Heart left ventricle (tissue), 16 donors: Measurements from ENCODE around the gene CDH13. TPM values are rescaled to one million over a fixed set of nuclear protein-coding genes. Genes with fewer than 3 reads are reported as not detected.

Source experiments
- ATAC-seq, 4 donors: fragments of 200-7000 bp; cut with Tn5 transposase; one replicate each; pipeline ENCODE4 v1.9.1; 2020 to 2022; ENCODE audit warnings: moderate library complexity in 4 of 4, mild to moderate bottlenecking in 3 of 4, moderate number of reproducible peaks in 1 of 4
- DNase-seq, 5 donors: peaks; one replicate each; pipeline ENCODE4 v3.0.0-alpha.2; 2020
- H3K27ac ChIP-seq, 12 donors: fragments of 200-600 bp; sonication (generic) in 4 of 12; one replicate each; pipeline versions ENCODE4 v1.5.0 to v1.8.0; 2016 to 2022; ENCODE audit warnings: mild to moderate bottlenecking in 2 of 12
- H3K27me3 ChIP-seq, 9 donors: fragments of 200-600 bp; sonication (generic) in 2 of 9; one replicate each; pipeline versions ENCODE4 v1.5.1 to v1.8.0; 2016 to 2022; ENCODE audit warnings: mild to moderate bottlenecking in 3 of 9
- H3K36me3 ChIP-seq, 9 donors: fragments of 200-600 bp; sonication (generic) in 2 of 9; one replicate each; pipeline versions ENCODE4 v1.5.0 to v1.8.0; 2018 to 2022; ENCODE audit warnings: mild to moderate bottlenecking in 2 of 9
- H3K4me1 ChIP-seq, 12 donors: fragments of 200-600 bp; sonication (generic) in 4 of 12; one replicate each; pipeline versions ENCODE4 v1.5.0 to v1.8.0; 2016 to 2022; ENCODE audit warnings: mild to moderate bottlenecking in 3 of 12
- H3K4me3 ChIP-seq, 12 donors: fragments of 200-600 bp; sonication (generic) in 4 of 12; one replicate each; pipeline versions ENCODE4 v1.5.0 to v1.8.0; 2017 to 2022; ENCODE audit warnings: mild to moderate bottlenecking in 9 of 12, moderate library complexity in 4 of 12
- H3K9me3 ChIP-seq, 12 donors: fragments of 200-600 bp; sonication (generic) in 4 of 12; one replicate each; pipeline versions ENCODE4 v1.5.0 to v1.8.0; 2016 to 2022; ENCODE audit warnings: mild to moderate bottlenecking in 1 of 12
- CTCF ChIP-seq, 12 donors: fragments of 200-600 bp; sonication (generic) in 4 of 12; IDR thresholded peaks; one replicate each; pipeline versions ENCODE4 v1.5.0 to v1.8.0; 2018 to 2022; ENCODE audit warnings: antibody characterized with exemption in 12 of 12, mild to moderate bottlenecking in 5 of 12
- POLR2A ChIP-seq, 2 donors: fragments of 450-650 bp; IDR thresholded peaks; one replicate each; pipeline ENCODE4 v1.6.1; 2017; ENCODE audit warnings: antibody characterized with exemption in 2 of 2, mild to moderate bottlenecking in 2 of 2, moderate library complexity in 2 of 2
- WGBS, 4 donors: extraction: QIAGEN DNeasy Blood & Tissue Kit in 2 of 4; methylation state at CpG; one replicate each; pipeline versions ENCODE4 v1.1.5 to v1.1.7; 2013 to 2018; 5-methylcytosine and 5-hydroxymethylcytosine counted together
- intact Hi-C, 10 donors: fragments of 100-400 bp; cut with DNase I; formaldehyde crosslinking; loops; one replicate each; pipeline versions ENCODE4 v1.11.1 to v1.14.2; 2022
- polyA plus RNA-seq, 2 donors: library from polyadenylated mRNA; stranded (reverse); fragments of 200-250 nt; gene quantifications; one replicate each; pipeline ENCODE4 v1.2.3, GENCODE V29; 2013
- total RNA-seq, 9 donors: library from RNA; depleted of rRNA in 2 of 9; stranded (reverse); fragments of >200 nt in 2 of 9; fragmentation: NEBNext Ultra II Directional in 3 of 9; extraction: Animal tissue kit (Norgen Biotek cat#: 25700) in 3 of 9; gene quantifications; one replicate each; pipeline versions ENCODE4 v1.1.0 to v1.2.4, GENCODE V29; 2016 to 2023
- donor health status: ischemic (EF 13 %, LVEDD 7.1; RV severe dilation, severe dysfunction).
- donor health status: healthy with polysubstance abuse.
- donor health status: DM: no; HTN: yes; CAD: no.
- donor health status: DM: no; HTN: no; CAD: no.
- donor health status: ischemic (EF 25% LVEDD 6.9; RV normal size, moderate dysfunction).
- donor health status: ischemic (EF 25% LVEDD 5.7; RV mildly dilated, moderate dysfunction).
- donor health status: healthy.
- donor health status: DM: yes; HTN: yes; CAD: no.
- donor health status: ischemic (EF 35%, LVEDD 5.7; RV mildly dilated, moderate dysfunction).
- donor health status: nonischemic (EF 11% LVEDD 7.7; RV severe dilation, severe dysfunction).
- donor health status: DM: yes; HTN: yes; CAD: no.
- donor health status: PGD.
- donor health status: ischemic (EF 29% LVEDD 5.4; RV normal size, mild dysfunction).
- donor health status: nonischemic (EF 23%, LVEDD 6.1; RV moderate dilation, normal function).

The CDH13 gene
- total and polyA plus RNA-seq, 11 donors, result 15.0 to 172 (median 137) TPM

DNA sequence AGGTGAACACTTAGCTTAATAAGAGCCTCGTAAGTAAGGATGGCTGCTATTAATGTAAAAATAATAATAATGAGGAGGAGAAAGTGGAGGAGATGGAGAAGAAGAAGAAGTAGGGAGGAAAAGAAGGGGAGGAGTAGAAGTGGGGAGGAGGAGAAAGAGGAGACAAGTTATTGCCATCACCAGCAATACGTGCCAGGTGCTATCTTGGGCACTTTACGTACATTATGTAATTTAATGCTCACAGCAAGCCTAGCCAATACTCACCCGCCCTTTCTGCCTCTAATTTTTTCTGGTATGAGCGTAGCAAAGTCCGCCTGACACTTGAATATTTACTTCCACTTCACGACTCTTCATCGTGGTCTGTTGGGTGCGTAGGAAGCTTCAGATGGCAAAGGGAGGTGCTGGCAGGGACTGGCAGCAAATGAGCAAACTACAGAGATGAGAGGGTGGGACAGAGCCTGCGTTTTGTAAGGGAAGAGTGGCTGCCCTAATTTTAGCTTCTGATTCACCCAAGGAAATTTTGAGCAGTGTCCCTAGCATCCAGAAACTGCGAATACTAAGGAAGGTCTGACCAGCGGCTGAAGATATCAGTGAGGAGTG lies 42.1 kb upstream of the CDH13 start:
- Histone ChIP-seq H3K27me3 (no peaks in the 10 kb centered on the region), H3K4me3 (peak overlapping the region in 8 of 12 donors; percentile 2 to 30 (median 17)), H3K36me3 (no peaks in the 10 kb centered on the region), H3K27ac (peak overlapping the region in 8 of 12 donors; percentile 19 to 72 (median 52)), H3K9me3 (no peaks in the 10 kb centered on the region), H3K4me1 (peaks cover 0 to 11% (median 0%) of the 10 kb centered on the region in 12 donors)
- peak in 4 of 5 donors; percentile 25 to 68 (median 30) for DNase-seq
- TF ChIP-seq POLR2A (IDR thresholded peaks at IDR 0.05) (no peak), CTCF (IDR thresholded peaks at IDR 0.05) (no peak)
- 44 to 61% (median 57%) methylated on average over 12 of the region's 12 CpGs for WGBS, 4 donors
- intact Hi-C loops, result loop anchor here in 8 of 10 donors (5.0 to 10.0 kb wide), 5 partner anchors 130 to 322 kb away; no protein-coding TSS in a partner anchor
- peak; percentile 68 to 93 (median 88) for ATAC-seq

DNA sequence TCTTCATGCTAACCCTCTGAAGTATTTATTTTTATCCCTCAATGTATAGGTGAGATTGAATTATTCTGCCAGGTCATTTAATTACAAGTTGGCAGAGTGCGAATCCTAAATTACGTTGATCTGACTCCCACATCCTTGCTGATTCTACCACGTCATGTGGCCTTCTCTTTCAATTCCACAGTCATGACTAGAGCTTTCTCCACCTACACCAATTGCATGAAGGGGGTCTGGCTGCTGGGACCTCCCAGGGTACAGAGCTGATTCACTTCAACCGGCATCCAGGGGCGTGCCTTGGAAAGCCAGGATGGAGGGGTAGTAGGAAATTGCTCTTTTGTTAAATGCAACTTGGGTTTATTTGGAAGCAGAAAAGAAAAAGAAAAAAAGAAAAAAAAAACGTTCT lies 41.1 kb upstream of the CDH13 start:
- TF ChIP-seq POLR2A (IDR thresholded peaks at IDR 0.05) (no peak), CTCF (IDR thresholded peaks at IDR 0.05) (no peak)
- peaks cover 0 to 7% (median 0%) of the 10 kb centered on the region in 12 donors for H3K4me1 ChIP-seq
- no peak for ATAC-seq
- no peak overlapping the region for H3K4me3 ChIP-seq
- H3K36me3 ChIP-seq, result no peaks in the 10 kb centered on the region
- peak overlapping the region in 1 of 12 donors; percentile 64 for H3K27ac ChIP-seq
- no peaks in the 10 kb centered on the region for H3K9me3 ChIP-seq
- DNase-seq, result no peak
- intact Hi-C loops, result loop anchor here in 5 of 10 donors (10.0 kb wide), 3 partner anchors 131 to 321 kb away; no protein-coding TSS in a partner anchor
- H3K27me3 ChIP-seq, result no peaks in the 10 kb centered on the region
- WGBS, 4 donors, result 74 to 83% (median 78%) methylated on average over 6 of the region's 6 CpGs

DNA sequence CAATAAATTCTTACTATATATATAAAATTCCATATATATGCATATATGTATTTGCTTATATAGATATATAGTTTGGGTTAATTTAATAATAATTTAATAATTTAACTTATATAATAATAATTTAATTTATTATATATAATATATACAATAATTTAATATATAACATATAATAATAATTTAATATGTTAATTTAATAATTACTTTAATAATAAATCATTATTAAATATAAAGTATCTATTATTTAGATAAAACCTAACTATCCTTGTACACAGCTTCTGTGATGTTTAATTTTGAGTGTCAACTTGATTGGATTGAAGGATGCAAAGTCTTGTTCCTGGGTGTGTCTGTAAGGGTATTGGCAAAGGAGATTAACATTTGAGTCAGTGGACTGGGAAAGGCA lies 40.6 kb upstream of the CDH13 start:
- no peak for TF ChIP-seq CTCF (IDR thresholded peaks at IDR 0.05)
- no peak for TF ChIP-seq POLR2A (IDR thresholded peaks at IDR 0.05)
- Histone ChIP-seq H3K36me3 (no peaks in the 10 kb centered on the region), H3K27ac (no peak overlapping the region), H3K4me1 (peaks cover 0 to 7% (median 0%) of the 10 kb centered on the region in 12 donors), H3K27me3 (no peaks in the 10 kb centered on the region), H3K4me3 (no peak overlapping the region), H3K9me3 (no peaks in the 10 kb centered on the region)
- ATAC-seq, result no peak
- no peak for DNase-seq
- intact Hi-C loops, result loop anchor here in 5 of 10 donors (10.0 kb wide), 3 partner anchors 131 to 321 kb away; no protein-coding TSS in a partner anchor

DNA sequence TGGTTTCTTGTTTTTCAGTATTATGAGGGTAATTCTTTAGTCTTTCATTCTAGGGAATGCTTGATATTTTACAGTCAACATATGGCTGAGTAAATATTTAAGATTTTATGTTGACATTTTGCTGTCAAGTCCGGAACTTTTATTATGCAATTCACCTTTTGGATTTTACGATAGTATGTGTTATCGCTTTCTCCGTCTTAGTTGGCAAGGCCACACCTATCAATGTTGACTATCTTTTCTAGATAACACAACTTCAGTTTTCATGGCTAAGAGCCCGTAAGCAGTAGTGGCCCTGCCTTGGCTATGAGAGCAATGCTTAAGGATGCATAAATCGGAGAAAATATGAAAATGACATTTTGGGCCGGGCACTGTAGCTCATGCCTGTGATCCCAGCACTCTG lies 39.5 kb upstream of the CDH13 start:
- 89 to 95% (median 93%) methylated on average over 7 of the region's 7 CpGs for WGBS, 4 donors
- intact Hi-C loops, result loop anchor here in 5 of 10 donors (10.0 kb wide), 3 partner anchors 132 to 322 kb away; no protein-coding TSS in a partner anchor
- no peaks in the 10 kb centered on the region for H3K27me3 ChIP-seq
- no peak overlapping the region for H3K27ac ChIP-seq
- no peak overlapping the region for H3K4me3 ChIP-seq
- ATAC-seq (no peak), DNase-seq (no peak)
- H3K4me1 ChIP-seq, result peaks cover 0 to 7% (median 0%) of the 10 kb centered on the region in 12 donors
- no peaks in the 10 kb centered on the region for H3K9me3 ChIP-seq
- TF ChIP-seq CTCF (IDR thresholded peaks at IDR 0.05) (no peak), POLR2A (IDR thresholded peaks at IDR 0.05) (no peak)
- H3K36me3 ChIP-seq, result no peaks in the 10 kb centered on the region
